Endothelial cell (in vitro differentiated cells): Measurements from ENCODE around the gene THBD. TPM values are rescaled to one million over a fixed set of nuclear protein-coding genes. Genes with fewer than 3 reads are reported as not detected.

Experiments
- DNase-seq: peaks from one replicate; pipeline ENCODE4 v3.0.0; 2021; ENCODE audit warnings: low spot score
- H3K27ac Mint-ChIP-seq: one replicate; pipeline ENCODE4 v1.8.0; 2021; ENCODE audit warnings: mixed read lengths, inconsistent platforms; ENCODE audit not compliant: unreplicated experiment
- H3K27me3 Mint-ChIP-seq: one replicate; pipeline ENCODE4 v1.8.0; 2021; ENCODE audit warnings: mild to moderate bottlenecking, moderate library complexity, mixed read lengths, inconsistent platforms; ENCODE audit not compliant: unreplicated experiment
- H3K36me3 Mint-ChIP-seq: one replicate; pipeline ENCODE4 v1.8.0; 2021; ENCODE audit warnings: mild to moderate bottlenecking, low read depth, mixed read lengths, inconsistent platforms; ENCODE audit not compliant: unreplicated experiment
- H3K4me1 Mint-ChIP-seq: one replicate; pipeline ENCODE4 v1.8.0; 2021; ENCODE audit warnings: mild to moderate bottlenecking, mixed read lengths, inconsistent platforms; ENCODE audit not compliant: unreplicated experiment
- H3K4me3 Mint-ChIP-seq: one replicate; pipeline ENCODE4 v1.8.0; 2021; ENCODE audit warnings: mild to moderate bottlenecking, mixed read lengths, inconsistent platforms; ENCODE audit not compliant: unreplicated experiment
- H3K9me3 Mint-ChIP-seq: one replicate; pipeline ENCODE4 v1.8.0; 2021; ENCODE audit warnings: mixed read lengths, inconsistent platforms; ENCODE audit not compliant: unreplicated experiment
- CTCF ChIP-seq: fragments of 200-600 bp; sonication (generic); IDR thresholded peaks from one replicate; pipeline ENCODE4 v1.5.0; 2021; ENCODE audit warnings: antibody characterized with exemption; ENCODE audit not compliant: unreplicated experiment
- total RNA-seq: library from RNA; stranded (reverse); fragmentation: NEBNext Ultra II Directional; extraction: Animal tissue kit (Norgen Biotek cat#: 25700); gene quantifications from one replicate; pipeline ENCODE4 v1.2.1, GENCODE V29; 2021; ENCODE audit not compliant: unreplicated experiment

The THBD gene
- total RNA-seq, 1 donor from 2014 or later: 90.4 TPM

GRCh38 chr20:23081263-23081819, 31.9 kb upstream of the THBD start:
- Mint-ChIP-seq H3K4me1 (peaks cover 63% of the 10 kb centered on the region), H3K36me3 (peaks cover 10% of the 10 kb centered on the region), H3K9me3 (no peaks in the 10 kb centered on the region), H3K27me3 (peaks cover 6% of the 10 kb centered on the region), H3K4me3 (peak overlapping the region; percentile 71), H3K27ac (peak overlapping the region; percentile 95)
- DNase-seq: no peak
- no peak for TF ChIP-seq CTCF

GRCh38 chr20:23080521-23080920, 31.0 kb upstream of the THBD start:
- Mint-ChIP-seq H3K4me1 (peaks cover 61% of the 10 kb centered on the region), H3K27ac (peak overlapping the region; percentile 36), H3K27me3 (peaks cover 6% of the 10 kb centered on the region), H3K36me3 (peaks cover 10% of the 10 kb centered on the region), H3K4me3 (peak overlapping the region; percentile 71), H3K9me3 (no peaks in the 10 kb centered on the region)
- no peak for TF ChIP-seq CTCF
- no peak for DNase-seq

- peak overlapping the region; percentile 42 for H3K4me3 Mint-ChIP-seq
- H3K36me3 Mint-ChIP-seq: peaks cover 10% of the 10 kb centered on the region
- no peak for TF ChIP-seq CTCF
- peaks cover 6% of the 10 kb centered on the region for H3K27me3 Mint-ChIP-seq
- peak overlapping the region; percentile 76 for H3K27ac Mint-ChIP-seq
- no peak for DNase-seq
- no peaks in the 10 kb centered on the region for H3K9me3 Mint-ChIP-seq
- H3K4me1 Mint-ChIP-seq: peaks cover 61% of the 10 kb centered on the region
These were observed 30.5 kb upstream of the THBD start for GRCh38 chr20:23079926-23080325.

GRCh38 chr20:23079016-23079351, 29.5 kb upstream of the THBD start:
- Mint-ChIP-seq H3K4me1 (peaks cover 61% of the 10 kb centered on the region), H3K4me3 (no peak overlapping the region), H3K27ac (no peak overlapping the region), H3K9me3 (no peaks in the 10 kb centered on the region), H3K36me3 (peaks cover 10% of the 10 kb centered on the region), H3K27me3 (peaks cover 6% of the 10 kb centered on the region)
- peak; percentile 29 for TF ChIP-seq CTCF
- DNase-seq: no peak

GRCh38 chr20:23078351-23079015, 29.0 kb upstream of the THBD start:
- no peak for DNase-seq
- Mint-ChIP-seq H3K4me3 (no peak overlapping the region), H3K9me3 (no peaks in the 10 kb centered on the region), H3K36me3 (peaks cover 10% of the 10 kb centered on the region), H3K27ac (peak overlapping the region; percentile 86), H3K4me1 (peaks cover 62% of the 10 kb centered on the region), H3K27me3 (peaks cover 5% of the 10 kb centered on the region)
- TF ChIP-seq CTCF: no peak
